Upper lobe of right lung (tissue), 1 donor: ENCODE data around the gene S100A4. TPM values are rescaled to one million over a fixed set of nuclear protein-coding genes. Genes with fewer than 3 reads are reported as not detected.
A peak's percentile ranks its signal among the peaks of the same experiment; 100 is the strongest.

ENCODE experiments used
- ATAC-seq: fragments of 200-7000 bp; cut with Tn5 transposase; one replicate; pipeline ENCODE4 v1.9.1; 2020; ENCODE audit warnings: mild to moderate bottlenecking, moderate library complexity
- DNase-seq: peaks from one replicate; pipeline ENCODE4 v3.0.0-alpha.2; 2020
- H3K27ac ChIP-seq: fragments of 200-600 bp; one replicate; pipeline ENCODE4 v1.8.0; 2022
- H3K27me3 ChIP-seq: fragments of 200-600 bp; one replicate; pipeline ENCODE4 v1.8.0; 2022; ENCODE audit warnings: mild to moderate bottlenecking
- H3K36me3 ChIP-seq: fragments of 200-600 bp; one replicate; pipeline ENCODE4 v1.8.0; 2022
- H3K4me1 ChIP-seq: fragments of 200-600 bp; one replicate; pipeline ENCODE4 v1.8.0; 2022
- H3K4me3 ChIP-seq: fragments of 200-600 bp; one replicate; pipeline ENCODE4 v1.8.0; 2022; ENCODE audit warnings: mild to moderate bottlenecking
- H3K9me3 ChIP-seq: fragments of 200-600 bp; one replicate; pipeline ENCODE4 v1.8.0; 2022
- CTCF ChIP-seq: fragments of 200-600 bp; IDR thresholded peaks from one replicate; pipeline ENCODE4 v1.8.0; 2022; ENCODE audit warnings: antibody characterized with exemption
- intact Hi-C: fragments of 100-400 bp; cut with DNase I; formaldehyde crosslinking; loops from one replicate; pipeline ENCODE4 v1.11.0; 2022
- total RNA-seq: library from RNA; stranded (reverse); fragmentation: NEBNext Ultra II Directional; extraction: Animal tissue kit (Norgen Biotek cat#: 25700); gene quantifications from one replicate; pipeline ENCODE4 v1.2.1, GENCODE V29; 2021
- donor health status: DM: no; HTN: yes; CAD: no; lungs with severe emphysema.

The S100A4 gene
- total RNA-seq, 1 donor from 2014 or later: 377 TPM

- DNase-seq (peak; percentile 47), ATAC-seq (no peak)
- H3K36me3 ChIP-seq: no peaks in the 10 kb centered on the region
- intact Hi-C loops: no loop called here
- peaks cover 36% of the 10 kb centered on the region for H3K4me1 ChIP-seq
- no peak for TF ChIP-seq CTCF
- no peak overlapping the region for H3K27ac ChIP-seq
- no peaks in the 10 kb centered on the region for H3K27me3 ChIP-seq
- no peaks in the 10 kb centered on the region for H3K9me3 ChIP-seq
- H3K4me3 ChIP-seq: no peak overlapping the region
Measured at GRCh38 chr1:153552335-153552734, 6.7 kb upstream of the S100A4 start.

- peak; percentile 56 for ATAC-seq
- H3K27me3 ChIP-seq: no peaks in the 10 kb centered on the region
- no peak for TF ChIP-seq CTCF
- H3K4me3 ChIP-seq: no peak overlapping the region
- DNase-seq: peak; percentile 54
- peaks cover 44% of the 10 kb centered on the region for H3K4me1 ChIP-seq
- H3K9me3 ChIP-seq: no peaks in the 10 kb centered on the region
- H3K36me3 ChIP-seq: no peaks in the 10 kb centered on the region
- intact Hi-C loops: no loop called here
- no peak overlapping the region for H3K27ac ChIP-seq
Measured at GRCh38 chr1:153550827-153551500, 5.4 kb upstream of the S100A4 start.

- Histone ChIP-seq H3K27me3 (no peaks in the 10 kb centered on the region), H3K4me3 (no peak overlapping the region), H3K36me3 (no peaks in the 10 kb centered on the region), H3K9me3 (no peaks in the 10 kb centered on the region), H3K27ac (no peak overlapping the region), H3K4me1 (peaks cover 50% of the 10 kb centered on the region)
- intact Hi-C loops: no loop called here
- ATAC-seq: no peak
- no peak for TF ChIP-seq CTCF
- DNase-seq: peak; percentile 11
Measured at GRCh38 chr1:153550398-153550758, 4.8 kb upstream of the S100A4 start.

- Histone ChIP-seq H3K4me1 (peaks cover 53% of the 10 kb centered on the region), H3K4me3 (no peak overlapping the region), H3K27ac (peak overlapping the region; percentile 36), H3K36me3 (no peaks in the 10 kb centered on the region), H3K9me3 (no peaks in the 10 kb centered on the region), H3K27me3 (no peaks in the 10 kb centered on the region)
- DNase-seq: peak; percentile 62
- intact Hi-C loops: no loop called here
- no peak for TF ChIP-seq CTCF
- no peak for ATAC-seq
Measured at GRCh38 chr1:153549741-153550397, 4.3 kb upstream of the S100A4 start.

GRCh38 chr1:153548722-153549688 lies 3.4 kb upstream of the S100A4 start, which contains the start of gene S100A3:
TSS of gene S100A3 (minus strand) at chr1:153549258. CDS start at chr1:153548485, 773 bp downstream.
- Histone ChIP-seq H3K9me3 (no peaks in the 10 kb centered on the region), H3K4me1 (peaks cover 53% of the 10 kb centered on the region), H3K27me3 (no peaks in the 10 kb centered on the region), H3K27ac (peak within 1 kb of the TSS; percentile 36), H3K4me3 (no peak within 1 kb of the TSS), H3K36me3 (no peaks in the 10 kb centered on the region)
- intact Hi-C loops: no loop called here
- DNase-seq (peak; percentile 65), ATAC-seq (no peak)
- TF ChIP-seq CTCF: no peak
